Testis (tissue), 3 donors: ENCODE results near the gene ADCY2. TPM values are rescaled to one million over a fixed set of nuclear protein-coding genes. Genes with fewer than 3 reads are reported as not detected.

Source experiments
- DNase-seq: peaks from one replicate; pipeline ENCODE4 v3.0.0-alpha.2; 2019
- H3K27ac ChIP-seq, 2 donors: fragments of 200-600 bp; sonication (generic); one replicate each; pipeline ENCODE4 v1.5.1; 2019
- H3K27me3 ChIP-seq: fragments of 200-600 bp; sonication (generic); one replicate; pipeline ENCODE4 v1.5.1; 2019
- H3K36me3 ChIP-seq: fragments of 200-600 bp; sonication (generic); one replicate; pipeline ENCODE4 v1.5.1; 2017; ENCODE audit warnings: low read depth; ENCODE audit errors: missing control alignments
- H3K4me1 ChIP-seq: fragments of 200-600 bp; sonication (generic); one replicate; pipeline ENCODE4 v1.5.1; 2019
- H3K4me3 ChIP-seq, 2 donors: fragments of 200-600 bp; sonication (generic); one replicate each; pipeline ENCODE4 v1.5.1; 2017 to 2019
- H3K9me3 ChIP-seq: fragments of 200-600 bp; sonication (generic); one replicate; pipeline ENCODE4 v1.5.1; 2017
- CTCF ChIP-seq, 3 experiments: fragments of 450-650 bp in 2 of 3; fragments of 200-600 bp in 1 of 3; sonication (generic) in 1 of 3; IDR thresholded peaks; one replicate each; pipeline ENCODE4 v1.5.1; 2016 to 2019; ENCODE audit warnings: antibody characterized with exemption in 3 of 3, mild to moderate bottlenecking in 2 of 3, moderate library complexity in 1 of 3
- POLR2A ChIP-seq: fragments of 450-650 bp; IDR thresholded peaks from one replicate; pipeline ENCODE4 v1.6.1; 2017; ENCODE audit warnings: antibody characterized with exemption, mild to moderate bottlenecking, moderate library complexity
- WGBS, 2 donors: methylation state at CpG; one replicate each; pipeline ENCODE4 v1.1.5; 2018; 5-methylcytosine and 5-hydroxymethylcytosine counted together
- intact Hi-C: fragments of 100-400 bp; cut with DNase I; formaldehyde crosslinking; loops from one replicate; pipeline ENCODE4 v1.15.1; 2023; ENCODE audit warnings: low total_unique reads
- polyA plus RNA-seq: library from polyadenylated mRNA; stranded (reverse); fragments of 350-450 nt; fragmentation: Illumina TruSeq; extraction: RNeasy Lipid Tissue Mini Kit (QIAGEN cat#74804); gene quantifications from one replicate; pipeline ENCODE4 v1.2.3, GENCODE V29; 2014; ENCODE audit warnings: low read depth, low replicate concordance; ENCODE audit not compliant: insufficient read depth
- total RNA-seq, 2 donors: library from RNA; depleted of rRNA; stranded (reverse); fragments of >200 nt; gene quantifications; one replicate each; pipeline ENCODE4 v1.2.3, GENCODE V29; 2016

ADCY2 gene
- total and polyA plus RNA-seq, 3 donors from 2014 or later, result 9.4 to 18.5 (median 10.5) TPM

DNA sequence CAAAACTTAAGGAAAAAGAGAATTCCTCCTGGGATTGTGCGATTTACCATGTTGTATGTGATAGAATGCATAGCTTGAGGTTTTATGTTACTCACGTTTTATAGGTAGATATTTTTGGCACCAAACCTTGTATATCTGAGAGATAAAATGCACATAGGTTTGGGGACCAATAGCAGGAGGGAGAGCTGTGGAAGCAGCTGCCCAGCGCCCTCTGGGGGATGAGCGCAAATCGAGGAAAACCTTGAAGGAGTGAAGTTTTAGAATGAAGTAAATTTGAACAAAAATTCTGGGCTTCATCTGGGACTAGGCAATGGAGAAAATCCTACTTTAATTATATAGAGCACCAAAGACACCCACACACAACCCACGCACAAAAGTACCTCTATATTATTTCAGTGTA lies 197.0 kb downstream of the ADCY2 start:
- Histone ChIP-seq H3K27me3 (no peaks in the 10 kb centered on the region), H3K9me3 (no peaks in the 10 kb centered on the region), H3K4me1 (no peaks in the 10 kb centered on the region), H3K4me3 (no peak overlapping the region), H3K27ac (no peak overlapping the region), H3K36me3 (no peaks in the 10 kb centered on the region)
- TF ChIP-seq CTCF (IDR thresholded peaks at IDR 0.05) (no peak), POLR2A (no peak)
- intact Hi-C loops, result no loop called here
- 55 to 68% methylated on average over 6 of the region's 6 CpGs for WGBS, 2 donors
- DNase-seq, result peak; percentile 19

- intact Hi-C loops, result no loop called here
- Histone ChIP-seq H3K4me3 (no peak overlapping the region), H3K27me3 (no peaks in the 10 kb centered on the region), H3K4me1 (no peaks in the 10 kb centered on the region), H3K36me3 (no peaks in the 10 kb centered on the region), H3K9me3 (no peaks in the 10 kb centered on the region), H3K27ac (no peak overlapping the region)
- 58 to 82% methylated on average over 5 to 6 of the region's 6 CpGs for WGBS, 2 donors
- DNase-seq, result no peak
- TF ChIP-seq POLR2A (no peak), CTCF (IDR thresholded peaks at IDR 0.05) (no peak)
These were observed 201.2 kb downstream of the ADCY2 start for GRCh38 chr5:7597059-7597642.

- WGBS, 2 donors, result 65% methylated on average over 4 of the region's 4 CpGs
- Histone ChIP-seq H3K4me3 (no peak overlapping the region), H3K27me3 (no peaks in the 10 kb centered on the region), H3K9me3 (no peaks in the 10 kb centered on the region), H3K4me1 (no peaks in the 10 kb centered on the region), H3K27ac (no peak overlapping the region), H3K36me3 (no peaks in the 10 kb centered on the region)
- intact Hi-C loops, result no loop called here
- no peak for DNase-seq
- TF ChIP-seq POLR2A, result no peak
- no peak for TF ChIP-seq CTCF (IDR thresholded peaks at IDR 0.05)
These were observed 211.0 kb downstream of the ADCY2 start for GRCh38 chr5:7606840-7607465.

DNA sequence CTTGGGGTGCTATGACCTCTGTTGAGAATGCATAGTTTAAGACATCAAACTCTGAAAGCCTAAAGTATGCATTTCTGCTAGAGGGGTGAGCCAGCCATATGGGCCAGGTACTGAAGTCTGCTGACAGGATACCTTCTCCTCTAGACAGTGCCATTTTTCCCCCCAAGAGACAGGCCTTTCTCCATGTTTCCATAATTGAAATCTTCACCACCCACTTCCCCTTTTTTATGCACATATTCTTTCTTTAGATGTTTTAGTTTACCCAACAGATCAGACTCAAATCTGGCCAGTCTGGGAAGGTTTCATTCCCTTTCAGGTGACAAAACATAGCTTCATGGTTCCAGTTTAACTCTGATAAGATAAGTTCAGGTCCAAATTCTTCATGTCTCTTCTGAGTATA lies 212.8 kb downstream of the ADCY2 start:
- Histone ChIP-seq H3K36me3 (no peaks in the 10 kb centered on the region), H3K4me1 (no peaks in the 10 kb centered on the region), H3K9me3 (no peaks in the 10 kb centered on the region), H3K27me3 (no peaks in the 10 kb centered on the region), H3K4me3 (no peak overlapping the region), H3K27ac (no peak overlapping the region)
- DNase-seq, result no peak
- intact Hi-C loops, result no loop called here
- TF ChIP-seq CTCF (IDR thresholded peaks at IDR 0.05) (no peak), POLR2A (no peak)

DNA sequence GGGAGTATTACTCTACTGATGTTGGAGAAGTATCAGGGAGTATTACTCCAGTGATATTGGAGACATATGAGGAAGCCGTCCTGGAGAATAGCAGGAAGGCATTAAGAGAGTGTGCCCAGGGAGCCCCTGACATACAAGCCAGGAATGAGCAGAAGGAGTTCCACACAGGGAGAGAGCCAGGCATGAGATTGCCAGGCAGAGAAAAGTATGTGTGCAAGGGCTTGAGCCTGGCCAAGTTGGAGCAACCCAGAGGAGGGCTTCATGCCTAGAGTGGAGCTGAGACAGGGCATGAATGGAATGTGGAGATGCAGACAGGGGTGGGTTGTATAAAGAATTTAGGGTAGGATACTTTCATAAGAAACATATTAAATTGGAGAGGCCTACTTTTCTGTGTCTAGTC lies 213.8 kb downstream of the ADCY2 start:
- H3K27me3 ChIP-seq, result no peaks in the 10 kb centered on the region
- TF ChIP-seq CTCF (IDR thresholded peaks at IDR 0.05) (no peak), POLR2A (no peak)
- no peak overlapping the region for H3K27ac ChIP-seq
- 50 to 88% methylated on average over 1 of the region's 1 CpG for WGBS, 2 donors
- H3K36me3 ChIP-seq, result no peaks in the 10 kb centered on the region
- H3K9me3 ChIP-seq, result no peaks in the 10 kb centered on the region
- DNase-seq, result no peak
- H3K4me1 ChIP-seq, result no peaks in the 10 kb centered on the region
- H3K4me3 ChIP-seq, result no peak overlapping the region
- intact Hi-C loops, result no loop called here
